PC-9 (cell line): ENCODE results near the gene ZBTB4. TPM values are rescaled to one million over a fixed set of nuclear protein-coding genes. Genes with fewer than 3 reads are reported as not detected.

Source experiments
- BruUV-seq: library from RNA; stranded (reverse); fragments of 400-500 nt; replicated peaks from 2 replicates; lab custom pipeline; 2021; lab: Mats Ljungman, UMichigan
- CTCF ChIA-PET: fragments of 300-600 bp; sonication (Branson Sonifier 250); formaldehyde crosslinking; loops from one replicate; lab custom pipeline; 2022; ENCODE audit warnings: antibody characterized with exemption; lab: Charles Lee
- POLR2A ChIA-PET: fragments of 300-600 bp; sonication (Branson Sonifier 250); formaldehyde crosslinking; loops from one replicate; lab custom pipeline; 2022; ENCODE audit warnings: antibody characterized with exemption; ENCODE audit not compliant: unreplicated experiment; lab: Charles Lee
- DNase-seq, 2 experiments: peaks; one replicate each; pipeline versions ENCODE4 v3.0.0 to v3.0.0-alpha.2; 2015 to 2022; ENCODE audit warnings: mixed read lengths in 1 of 2
- H2AFZ ChIP-seq: fragments of 200-600 bp; sonication (generic); 2 replicates; pipeline ENCODE4 v1.8.1; 2017; ENCODE audit warnings: antibody characterized with exemption
- H3F3A ChIP-seq: fragments of 200-600 bp; sonication (generic); 2 replicates; pipeline ENCODE4 v1.8.1; 2017; ENCODE audit warnings: antibody characterized with exemption, mild to moderate bottlenecking, low read depth; ENCODE audit not compliant: insufficient read depth
- H3K27ac ChIP-seq: fragments of 200-600 bp; sonication (generic); 2 replicates; pipeline ENCODE4 v1.6.1; 2016; ENCODE audit warnings: mixed run types
- H3K27me3 ChIP-seq: fragments of 200-600 bp; sonication (generic); 2 replicates; pipeline ENCODE4 v1.6.1; 2016; ENCODE audit warnings: low read depth, mixed run types; ENCODE audit not compliant: insufficient read depth
- H3K36me3 ChIP-seq: fragments of 200-600 bp; sonication (generic); 2 replicates; pipeline ENCODE4 v1.6.1; 2016; ENCODE audit warnings: low read depth, mixed run types
- H3K4me1 ChIP-seq: fragments of 200-600 bp; sonication (generic); replicated peaks from 2 replicates; pipeline ENCODE4 v1.6.1; 2016; ENCODE audit warnings: mixed run types; ENCODE audit not compliant: insufficient read depth
- H3K4me2 ChIP-seq: fragments of 200-600 bp; sonication (generic); 2 replicates; pipeline ENCODE4 v1.6.1; 2017; ENCODE audit warnings: mixed run types
- H3K4me3 ChIP-seq: fragments of 200-600 bp; sonication (generic); 2 replicates; pipeline ENCODE4 v1.6.1; 2016; ENCODE audit warnings: mixed run types
- H3K79me2 ChIP-seq: fragments of 200-600 bp; sonication (generic); 2 replicates; pipeline ENCODE4 v1.6.1; 2017; ENCODE audit warnings: low read depth, mixed run types
- H3K9me2 ChIP-seq: fragments of 200-600 bp; sonication (generic); 2 replicates; pipeline ENCODE4 v1.8.1; 2017; ENCODE audit warnings: mild to moderate bottlenecking; ENCODE audit not compliant: insufficient read depth
- H3K9me3 ChIP-seq: fragments of 200-600 bp; sonication (generic); 2 replicates; pipeline ENCODE4 v1.8.1; 2016; ENCODE audit warnings: low read depth; ENCODE audit not compliant: insufficient read depth
- H4K20me1 ChIP-seq: fragments of 200-600 bp; sonication (generic); 2 replicates; pipeline ENCODE4 v1.8.1; 2017; ENCODE audit not compliant: insufficient read depth
- CTCF ChIP-seq: fragments of 200-600 bp; sonication (generic); conservative IDR thresholded peaks from 2 replicates; pipeline ENCODE4 v1.6.1; 2017; ENCODE audit warnings: mixed run types, antibody characterized with exemption, mild to moderate bottlenecking, moderate library complexity
- EZH2 ChIP-seq: fragments of 200-600 bp; sonication (generic); IDR thresholded peaks from 2 replicates; pipeline ENCODE4 v1.8.0; 2017; ENCODE audit warnings: antibody characterized with exemption, low read depth
- intact Hi-C: fragments of 100-400 bp; cut with micrococcal nuclease; formaldehyde crosslinking; loops from one replicate; pipeline ENCODE4 v1.10.0; 2022; ENCODE audit not compliant: unreplicated experiment
- total RNA-seq: library from RNA; stranded (reverse); gene quantifications from 2 replicates; pipeline ENCODE4 v1.2.3, GENCODE V29; 2021

Gene ZBTB4
- total RNA-seq, 1 experiment from 2014 or later, result 54.0 TPM

GRCh38 chr17:7425756-7426155, 53.7 kb downstream of the ZBTB4 start:
- TF ChIP-seq CTCF, result no peak
- no peak for TF ChIP-seq EZH2
- Histone ChIP-seq H2AFZ (no peak overlapping the region), H3K4me1 (no peaks in the 10 kb centered on the region), H3K4me3 (no peak overlapping the region), H4K20me1 (no peaks in the 10 kb centered on the region), H3K9me3 (no peaks in the 10 kb centered on the region), H3K9me2 (no peaks in the 10 kb centered on the region), H3K4me2 (no peak overlapping the region), H3K36me3 (no peaks in the 10 kb centered on the region), H3F3A (no peaks in the 10 kb centered on the region), H3K79me2 (no peaks in the 10 kb centered on the region), H3K27ac (no peak overlapping the region), H3K27me3 (no peaks in the 10 kb centered on the region)
- DNase-seq, result no peak
- CTCF ChIA-PET, result no interaction called here
- intact Hi-C loops, result no loop called here
- POLR2A ChIA-PET, result no interaction called here
- no TSS peak for BruUV-seq

GRCh38 chr17:7425316-7425715, 54.1 kb downstream of the ZBTB4 start, which contains the start of gene SPEM2:
TSS of gene SPEM2 (plus strand) at chr17:7425616. CDS start at chr17:7425689, 73 bp downstream.
- intact Hi-C loops, result no loop called here
- Histone ChIP-seq H3K4me3 (no peak within 1 kb of the TSS), H3K36me3 (no peaks in the 10 kb centered on the region), H2AFZ (no peak within 1 kb of the TSS), H3K27ac (no peak within 1 kb of the TSS), H3F3A (no peaks in the 10 kb centered on the region), H3K9me3 (no peaks in the 10 kb centered on the region), H4K20me1 (no peaks in the 10 kb centered on the region), H3K9me2 (no peaks in the 10 kb centered on the region), H3K79me2 (no peaks in the 10 kb centered on the region), H3K4me2 (no peak within 1 kb of the TSS), H3K27me3 (no peaks in the 10 kb centered on the region), H3K4me1 (no peaks in the 10 kb centered on the region)
- no TSS peak for BruUV-seq
- DNase-seq, result no peak
- no peak for TF ChIP-seq CTCF
- no peak for TF ChIP-seq EZH2
- CTCF ChIA-PET, result interaction anchor here (0.5 kb wide), 1 partner anchor 159 kb away, joined by 4 read pairs; no protein-coding TSS in a partner anchor
- POLR2A ChIA-PET, result no interaction called here

- ChIA-PET CTCF (interaction anchor here (0.5 kb wide), 1 partner anchor 51 kb away, joined by 3 read pairs; no protein-coding TSS in a partner anchor), POLR2A (interaction anchor here (0.8 kb wide), 1 partner anchor 81 kb away, joined by 4 read pairs; no protein-coding TSS in a partner anchor)
- no peaks in the 10 kb centered on the region for H3K9me3 ChIP-seq
- H3K4me3 ChIP-seq, result no peak overlapping the region
- H3K9me2 ChIP-seq, result no peaks in the 10 kb centered on the region
- intact Hi-C loops, result no loop called here
- TF ChIP-seq CTCF (no peak), EZH2 (no peak)
- no peak overlapping the region for H3K4me2 ChIP-seq
- BruUV-seq, result no TSS peak
- H3K36me3 ChIP-seq, result no peaks in the 10 kb centered on the region
- no peaks in the 10 kb centered on the region for H3F3A ChIP-seq
- H3K79me2 ChIP-seq, result no peaks in the 10 kb centered on the region
- no peaks in the 10 kb centered on the region for H3K27me3 ChIP-seq
- no peak overlapping the region for H2AFZ ChIP-seq
- no peaks in the 10 kb centered on the region for H4K20me1 ChIP-seq
- H3K27ac ChIP-seq, result no peak overlapping the region
- no peaks in the 10 kb centered on the region for H3K4me1 ChIP-seq
- no peak for DNase-seq
These were observed 55.8 kb downstream of the ZBTB4 start for GRCh38 chr17:7423679-7424078.
